HepG2 (cell line): ENCODE data around the gene EVI5. TPM values are rescaled to one million over a fixed set of nuclear protein-coding genes. Genes with fewer than 3 reads are reported as not detected.

Experiments
- DDIT3 ChIP-seq: sonication (generic); formaldehyde crosslinking; IDR thresholded peaks from 2 replicates; pipeline ENCODE4 v1.4.0; 2020; ENCODE audit warnings: mild to moderate bottlenecking, missing genetic modification reagents
- E2F5 ChIP-seq: sonication (generic); formaldehyde crosslinking; conservative IDR thresholded peaks from 2 replicates; pipeline ENCODE4 v1.4.0; 2020; ENCODE audit warnings: missing genetic modification reagents
- GLI4 ChIP-seq: sonication (generic); formaldehyde crosslinking; IDR thresholded peaks from 2 replicates; pipeline ENCODE4 v1.5.1; 2020; ENCODE audit warnings: missing genetic modification reagents, mild to moderate bottlenecking, moderate library complexity, borderline replicate concordance
- HNF4A ChIP-seq: sonication (generic); formaldehyde crosslinking; IDR thresholded peaks from 2 replicates; pipeline ENCODE4 v1.4.0; 2020; ENCODE audit warnings: missing genetic modification reagents
- JUN ChIP-seq: sonication (generic); formaldehyde crosslinking; IDR thresholded peaks from 2 replicates; pipeline ENCODE4 v1.4.0; 2020; ENCODE audit warnings: mild to moderate bottlenecking, missing genetic modification reagents
- KAT2B ChIP-seq: fragments of 150-350 bp; IDR thresholded peaks from 2 replicates; pipeline ENCODE4 v1.6.1; 2014; ENCODE audit warnings: low read depth, low read length, borderline replicate concordance
- NFIB ChIP-seq: sonication (generic); formaldehyde crosslinking; IDR thresholded peaks from 2 replicates; pipeline ENCODE4 v1.9.0; 2021; ENCODE audit warnings: missing genetic modification reagents, mild to moderate bottlenecking, borderline replicate concordance
- RXRB ChIP-seq: IDR thresholded peaks from 2 replicates; pipeline ENCODE4 v1.6.1; 2016; ENCODE audit warnings: borderline replicate concordance, missing genetic modification reagents, missing compliant biosample characterization
- SSRP1 ChIP-seq: IDR thresholded peaks from 2 replicates; pipeline ENCODE4 v1.6.1; 2016; ENCODE audit warnings: control low read depth
- TEF ChIP-seq: sonication (generic); formaldehyde crosslinking; IDR thresholded peaks from 2 replicates; pipeline ENCODE4 v1.5.0; 2020; ENCODE audit warnings: missing genetic modification reagents
- ZNF20 ChIP-seq: sonication (generic); formaldehyde crosslinking; IDR thresholded peaks from 2 replicates; pipeline ENCODE4 v1.4.0; 2020; ENCODE audit warnings: mild to moderate bottlenecking, moderate library complexity, missing genetic modification reagents
- ZNF33A ChIP-seq: sonication (generic); formaldehyde crosslinking; IDR thresholded peaks from 2 replicates; pipeline ENCODE4 v1.5.1; 2020; ENCODE audit warnings: missing genetic modification reagents, mild to moderate bottlenecking, moderate library complexity, borderline replicate concordance
- ZNF34 ChIP-seq: sonication (generic); formaldehyde crosslinking; IDR thresholded peaks from 2 replicates; pipeline ENCODE4 v1.4.0; 2020; ENCODE audit warnings: mild to moderate bottlenecking, missing genetic modification reagents, borderline replicate concordance
- ZNF501 ChIP-seq: sonication (generic); formaldehyde crosslinking; IDR thresholded peaks from 2 replicates; pipeline ENCODE4 v1.5.1; 2020; ENCODE audit warnings: mild to moderate bottlenecking, moderate library complexity, missing genetic modification reagents
- ZNF678 ChIP-seq: sonication (generic); formaldehyde crosslinking; IDR thresholded peaks from 2 replicates; pipeline ENCODE4 v1.4.0; 2020; ENCODE audit warnings: mild to moderate bottlenecking, missing genetic modification reagents
- ZNF768 ChIP-seq: sonication (generic); formaldehyde crosslinking; IDR thresholded peaks from 2 replicates; pipeline ENCODE4 v1.4.0; 2020; ENCODE audit warnings: missing genetic modification reagents
- polyA plus RNA-seq, 8 experiments: library from polyadenylated mRNA; depleted of rRNA in 3 of 8; stranded (reverse) in 7 of 8; unstranded in 1 of 8; fragments of >200 nt; fragmentation: Illumina TruSeq in 4 of 8; extraction: Trizol in 4 of 8; gene quantifications; 2 replicates each; pipeline versions ENCODE4 v1.2.1 to v1.2.3, GENCODE V29; 2011 to 2016; ENCODE audit warnings: low read depth in 4 of 8, missing spikeins in 1 of 8, mixed read lengths in 1 of 8; ENCODE audit not compliant: insufficient read depth in 1 of 8
- total RNA-seq, 5 experiments: library from RNA; depleted of rRNA; stranded (reverse); fragments of >200 nt; fragmentation: Illumina TruSeq; extraction: Trizol; gene quantifications; 2 replicates each; pipeline ENCODE4 v1.2.3, GENCODE V29; 2016; ENCODE audit warnings: low read depth in 1 of 5
- TF ChIP-seq, protein P1 (sequence below): sonication (generic); formaldehyde crosslinking; IDR thresholded peaks from 2 replicates; pipeline ENCODE4 v1.4.0; 2020; ENCODE audit warnings: mild to moderate bottlenecking, missing genetic modification reagents
- TF ChIP-seq, protein P2 (sequence below): sonication (generic); formaldehyde crosslinking; conservative IDR thresholded peaks from 2 replicates; pipeline ENCODE4 v1.4.0; 2020; ENCODE audit warnings: missing genetic modification reagents

Gene EVI5
- total and polyA plus RNA-seq, 2 of the 13 experiments (the other 11 are each of a cell fraction or from before 2014, with no cell fraction given), result 4.0 to 12.6 TPM

DNA sequence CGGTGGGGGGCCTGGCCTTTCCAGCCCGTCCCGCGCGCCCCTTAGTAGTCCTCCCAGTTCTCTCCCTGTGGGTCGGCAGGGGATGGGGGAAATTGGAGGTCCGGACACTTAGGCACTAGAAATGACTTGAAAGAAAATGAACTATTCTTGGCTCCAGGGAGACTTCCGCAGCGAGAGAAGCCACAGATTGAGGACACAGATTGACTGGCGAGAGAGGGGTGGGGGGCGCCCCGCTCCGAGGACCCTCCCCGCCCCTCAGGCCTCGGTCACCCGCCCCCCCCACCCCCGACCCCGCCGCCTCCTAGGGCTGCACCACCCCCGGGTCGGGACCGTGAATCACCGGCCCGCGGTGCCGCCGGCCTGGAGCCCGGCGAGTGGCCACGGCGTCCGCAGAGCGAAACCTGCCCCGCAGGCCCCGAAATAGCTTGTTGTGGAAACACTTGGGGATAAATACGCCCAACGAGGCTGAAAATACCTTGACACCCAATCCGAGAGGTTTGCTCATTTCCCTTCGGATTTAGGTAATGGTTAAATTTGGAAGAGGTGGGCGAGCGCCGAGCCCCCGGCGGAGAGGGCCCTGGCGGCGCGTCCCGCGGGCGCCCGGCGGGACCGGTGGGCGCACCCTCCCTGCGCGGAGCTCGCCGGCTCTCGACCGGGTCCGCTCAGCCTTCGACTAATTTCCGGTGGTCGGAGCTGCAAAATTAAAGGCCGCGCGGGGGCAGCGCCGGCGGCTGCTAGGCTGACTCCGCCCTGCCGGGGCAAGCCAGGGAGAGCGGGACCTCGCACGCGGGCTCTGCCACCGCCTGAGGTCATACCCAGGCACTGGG, 298.4 kb downstream of the EVI5 start, which contains the start of gene GFI1 (continued):
- TF ChIP-seq ZNF768 (CRISPR knock-in tag) (peak; percentile 76; the same call in 1 of the 2 replicates), ZNF34 (CRISPR knock-in tag) (no peak), GLI4 (CRISPR knock-in tag) (no peak), E2F5 (peak; percentile 44; the same call in 1 of the 2 replicates), HNF4A (CRISPR knock-in tag) (no peak), RXRB (peak; percentile 59; the same call in 1 of the 2 replicates), SSRP1 (CRISPR knock-in tag) (no peak), NFIB (no peak), JUN (no peak), ZNF33A (no peak), TEF (CRISPR knock-in tag) (no peak), DDIT3 (CRISPR knock-in tag) (no peak), ZNF20 (CRISPR knock-in tag) (no peak), KAT2B (no peak), ZNF678 (CRISPR knock-in tag) (no peak), ZNF501 (CRISPR knock-in tag) (no peak)
- TF ChIP-seq, protein P1, sequence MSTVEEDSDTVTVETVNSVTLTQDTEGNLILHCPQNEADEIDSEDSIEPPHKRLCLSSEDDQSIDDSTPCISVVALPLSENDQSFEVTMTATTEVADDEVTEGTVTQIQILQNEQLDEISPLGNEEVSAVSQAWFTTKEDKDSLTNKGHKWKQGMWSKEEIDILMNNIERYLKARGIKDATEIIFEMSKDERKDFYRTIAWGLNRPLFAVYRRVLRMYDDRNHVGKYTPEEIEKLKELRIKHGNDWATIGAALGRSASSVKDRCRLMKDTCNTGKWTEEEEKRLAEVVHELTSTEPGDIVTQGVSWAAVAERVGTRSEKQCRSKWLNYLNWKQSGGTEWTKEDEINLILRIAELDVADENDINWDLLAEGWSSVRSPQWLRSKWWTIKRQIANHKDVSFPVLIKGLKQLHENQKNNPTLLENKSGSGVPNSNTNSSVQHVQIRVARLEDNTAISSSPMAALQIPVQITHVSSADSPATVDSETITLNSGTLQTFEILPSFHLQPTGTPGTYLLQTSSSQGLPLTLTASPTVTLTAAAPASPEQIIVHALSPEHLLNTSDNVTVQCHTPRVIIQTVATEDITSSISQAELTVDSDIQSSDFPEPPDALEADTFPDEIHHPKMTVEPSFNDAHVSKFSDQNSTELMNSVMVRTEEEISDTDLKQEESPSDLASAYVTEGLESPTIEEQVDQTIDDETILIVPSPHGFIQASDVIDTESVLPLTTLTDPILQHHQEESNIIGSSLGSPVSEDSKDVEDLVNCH (CRISPR knock-in tag), result no peak
- TF ChIP-seq, protein P2, sequence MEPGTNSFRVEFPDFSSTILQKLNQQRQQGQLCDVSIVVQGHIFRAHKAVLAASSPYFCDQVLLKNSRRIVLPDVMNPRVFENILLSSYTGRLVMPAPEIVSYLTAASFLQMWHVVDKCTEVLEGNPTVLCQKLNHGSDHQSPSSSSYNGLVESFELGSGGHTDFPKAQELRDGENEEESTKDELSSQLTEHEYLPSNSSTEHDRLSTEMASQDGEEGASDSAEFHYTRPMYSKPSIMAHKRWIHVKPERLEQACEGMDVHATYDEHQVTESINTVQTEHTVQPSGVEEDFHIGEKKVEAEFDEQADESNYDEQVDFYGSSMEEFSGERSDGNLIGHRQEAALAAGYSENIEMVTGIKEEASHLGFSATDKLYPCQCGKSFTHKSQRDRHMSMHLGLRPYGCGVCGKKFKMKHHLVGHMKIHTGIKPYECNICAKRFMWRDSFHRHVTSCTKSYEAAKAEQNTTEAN, result 0 out of 2 replicates have a peak, but pooled peaks have one; percentile 23
